Breast epithelium (tissue), 4 donors: ENCODE results near the gene ERF. TPM values are rescaled to one million over a fixed set of nuclear protein-coding genes. Genes with fewer than 3 reads are reported as not detected.
A peak's percentile ranks its signal among the peaks of the same experiment; 100 is the strongest.

Experiments
- DNase-seq, 2 donors: peaks; one replicate each; pipeline ENCODE4 v3.0.0-alpha.2; 2019; ENCODE audit warnings: low spot score in 2 of 2
- H3K27ac ChIP-seq, 2 donors: fragments of 200-600 bp; sonication (generic) in 1 of 2; one replicate each; pipeline ENCODE4 v1.5.1; 2016 to 2019; ENCODE audit warnings: mild to moderate bottlenecking in 1 of 2
- H3K27me3 ChIP-seq, 2 donors: fragments of 200-600 bp; sonication (generic) in 1 of 2; one replicate each; pipeline versions ENCODE4 v1.5.1 to v1.6.0; 2017 to 2019; ENCODE audit warnings: control low read depth in 1 of 2, mild to moderate bottlenecking in 1 of 2
- H3K36me3 ChIP-seq: fragments of 200-600 bp; one replicate; pipeline ENCODE4 v1.5.1; 2019
- H3K4me1 ChIP-seq, 2 donors: fragments of 200-600 bp; sonication (generic); one replicate each; pipeline ENCODE4 v1.5.1; 2016 to 2019; ENCODE audit warnings: control low read depth in 1 of 2
- H3K4me3 ChIP-seq, 3 donors: fragments of 200-600 bp; sonication (generic); 1 replicate in 2 of 3; 2 replicates in 1 of 3; pipeline ENCODE4 v1.5.1; 2016 to 2019; ENCODE audit warnings: mild to moderate bottlenecking in 3 of 3, moderate library complexity in 2 of 3
- H3K9me3 ChIP-seq, 2 donors: fragments of 200-600 bp; sonication (generic) in 1 of 2; one replicate each; pipeline ENCODE4 v1.5.1; 2016 to 2019; ENCODE audit warnings: control low read depth in 1 of 2
- POLR2A ChIP-seq: fragments of 450-650 bp; IDR thresholded peaks from one replicate; pipeline ENCODE4 v1.6.1; 2016; ENCODE audit warnings: antibody characterized with exemption, mild to moderate bottlenecking, moderate library complexity
- POLR2AphosphoS5 ChIP-seq, 3 donors: sonication (generic); formaldehyde crosslinking; IDR thresholded peaks; one replicate each; pipeline ENCODE4 v1.6.1; 2017; ENCODE audit warnings: antibody characterized with exemption in 3 of 3
- intact Hi-C: fragments of 100-400 bp; cut with DNase I; formaldehyde crosslinking; loops from one replicate; pipeline ENCODE4 v1.15.1; 2023; ENCODE audit warnings: low total_unique reads
- total RNA-seq, 3 donors: library from RNA; depleted of rRNA; stranded (reverse); fragments of >200 nt; gene quantifications; one replicate each; pipeline ENCODE4 v1.1.0, GENCODE V29; 2016
- TF ChIP-seq, protein P1 (sequence below), 3 donors: fragments of 450-650 bp; IDR thresholded peaks; one replicate each; pipeline ENCODE4 v1.5.1; 2016 to 2017; ENCODE audit warnings: antibody characterized with exemption in 3 of 3, mild to moderate bottlenecking in 3 of 3, moderate library complexity in 3 of 3

Gene ERF
- 10 to 100 TPM; 11.4 to 38.6 (median 24.3) TPM for total RNA-seq

DNA sequence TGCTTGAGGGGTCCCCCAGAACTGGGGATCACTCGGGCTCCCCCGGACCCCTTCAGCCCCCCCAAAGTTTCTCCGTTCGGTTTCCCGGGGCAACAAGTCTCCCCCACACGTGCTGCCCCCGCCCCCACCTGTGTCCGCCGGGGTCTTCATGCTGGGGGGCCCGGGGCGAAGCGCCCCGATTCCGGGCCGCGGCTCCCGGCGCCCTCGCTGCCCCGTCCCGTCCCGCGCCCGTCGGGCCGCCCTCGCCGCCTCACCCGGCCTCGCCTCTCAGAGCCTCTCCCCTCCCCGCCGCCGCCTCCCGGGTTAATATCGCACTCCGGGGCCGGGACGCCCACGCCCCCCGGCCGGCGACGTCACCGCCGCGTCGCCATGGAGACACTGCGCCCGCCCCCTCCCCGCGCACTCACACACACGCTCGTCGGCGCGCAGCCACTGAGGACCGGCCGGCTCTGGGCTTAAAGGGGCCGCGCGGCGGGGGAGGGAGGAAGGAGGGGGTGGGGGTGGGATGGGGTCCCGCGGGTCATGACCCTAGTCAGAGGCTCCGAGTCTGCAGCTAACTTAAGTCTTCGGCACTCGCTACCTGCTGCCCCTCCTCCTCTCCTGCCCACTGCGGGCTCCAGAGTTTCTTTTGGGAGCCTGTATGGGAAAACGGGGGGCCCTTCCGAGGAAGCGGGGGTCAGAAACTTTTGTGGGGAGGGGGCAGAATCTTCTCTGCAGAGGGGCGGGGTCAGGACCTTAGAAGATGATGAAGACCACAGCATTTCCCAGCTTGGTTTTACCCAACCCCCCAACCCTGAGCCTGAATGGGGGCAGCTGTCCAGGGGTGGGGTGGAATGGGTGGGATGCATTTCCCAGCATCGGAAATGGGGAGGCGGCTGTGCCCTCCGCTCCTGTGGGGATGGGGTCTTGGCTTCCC lies at the start of gene ERF:
Gene ERF (minus strand): TSS at position 279 of the 916 bp plus-strand sequence. CDS start 129 bp downstream, at position 150.
- Histone ChIP-seq H3K27ac (peak within 1 kb of the TSS; percentile 100), H3K4me3 (peak within 1 kb of the TSS; percentile 88 to 99 (median 98)), H3K27me3 (no peaks in the 10 kb centered on the region), H3K4me1 (peaks cover 18 to 27% of the 10 kb centered on the region in 2 donors), H3K36me3 (no peaks in the 10 kb centered on the region), H3K9me3 (no peaks in the 10 kb centered on the region)
- TF ChIP-seq POLR2AphosphoS5 (IDR thresholded peaks at IDR 0.05) (peak; percentile 74 to 96 (median 95)), POLR2A (peak; percentile 47)
- TF ChIP-seq, protein P1, sequence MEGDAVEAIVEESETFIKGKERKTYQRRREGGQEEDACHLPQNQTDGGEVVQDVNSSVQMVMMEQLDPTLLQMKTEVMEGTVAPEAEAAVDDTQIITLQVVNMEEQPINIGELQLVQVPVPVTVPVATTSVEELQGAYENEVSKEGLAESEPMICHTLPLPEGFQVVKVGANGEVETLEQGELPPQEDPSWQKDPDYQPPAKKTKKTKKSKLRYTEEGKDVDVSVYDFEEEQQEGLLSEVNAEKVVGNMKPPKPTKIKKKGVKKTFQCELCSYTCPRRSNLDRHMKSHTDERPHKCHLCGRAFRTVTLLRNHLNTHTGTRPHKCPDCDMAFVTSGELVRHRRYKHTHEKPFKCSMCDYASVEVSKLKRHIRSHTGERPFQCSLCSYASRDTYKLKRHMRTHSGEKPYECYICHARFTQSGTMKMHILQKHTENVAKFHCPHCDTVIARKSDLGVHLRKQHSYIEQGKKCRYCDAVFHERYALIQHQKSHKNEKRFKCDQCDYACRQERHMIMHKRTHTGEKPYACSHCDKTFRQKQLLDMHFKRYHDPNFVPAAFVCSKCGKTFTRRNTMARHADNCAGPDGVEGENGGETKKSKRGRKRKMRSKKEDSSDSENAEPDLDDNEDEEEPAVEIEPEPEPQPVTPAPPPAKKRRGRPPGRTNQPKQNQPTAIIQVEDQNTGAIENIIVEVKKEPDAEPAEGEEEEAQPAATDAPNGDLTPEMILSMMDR (IDR thresholded peaks at IDR 0.05) = no peak
- DNase-seq = peak; percentile 94 to 95
- intact Hi-C loops = no loop called here

DNA sequence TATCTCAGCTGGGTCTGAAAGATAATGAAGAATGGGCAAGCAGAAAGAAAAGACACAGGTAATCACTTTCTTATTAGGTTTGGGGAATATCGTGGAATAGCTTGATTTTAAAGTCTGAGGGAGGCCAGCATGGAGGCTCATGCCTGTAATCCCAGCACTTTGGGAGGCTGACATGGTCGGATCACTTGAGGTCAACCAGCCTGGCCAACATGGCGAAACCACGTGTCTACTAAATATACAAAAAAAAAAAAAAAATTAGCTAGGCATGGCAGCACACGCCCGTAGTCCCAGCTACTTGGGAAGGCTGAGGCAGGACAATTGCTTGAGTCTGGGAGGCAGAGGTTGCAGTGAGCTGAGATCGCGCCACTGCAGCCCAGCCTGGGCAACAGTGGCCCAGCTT lies 48.9 kb upstream of the ERF start:
- Histone ChIP-seq H3K4me1 (peaks cover 3 to 6% of the 10 kb centered on the region in 2 donors), H3K27ac (no peak overlapping the region), H3K36me3 (no peaks in the 10 kb centered on the region), H3K27me3 (no peaks in the 10 kb centered on the region), H3K4me3 (no peak overlapping the region), H3K9me3 (no peaks in the 10 kb centered on the region)
- intact Hi-C loops = no loop called here
- DNase-seq = no peak
- no peak for TF ChIP-seq POLR2AphosphoS5 (IDR thresholded peaks at IDR 0.05)
- TF ChIP-seq, protein P1 (IDR thresholded peaks at IDR 0.05) = no peak
- TF ChIP-seq POLR2A = no peak

DNA sequence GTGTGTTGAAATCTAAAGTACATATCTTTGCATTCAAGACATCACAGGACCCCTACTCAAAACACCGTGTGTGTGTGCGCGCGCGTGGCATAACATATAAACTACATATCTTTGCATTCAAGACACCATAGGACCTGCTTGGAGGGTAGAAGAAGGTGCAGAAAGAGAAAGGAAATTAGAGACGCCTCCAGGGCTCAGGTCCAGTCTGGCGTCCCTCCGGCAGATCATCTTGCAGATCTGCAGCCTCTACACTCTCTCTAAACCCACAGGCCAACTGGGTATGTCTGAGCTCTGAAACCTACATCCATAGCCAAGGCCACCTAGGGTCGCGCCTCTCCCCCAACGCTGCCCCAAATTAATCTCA lies 48.2 kb upstream of the ERF start:
- Histone ChIP-seq H3K9me3 (no peaks in the 10 kb centered on the region), H3K4me1 (peaks cover 3 to 6% of the 10 kb centered on the region in 2 donors), H3K27ac (peak overlapping the region in 1 of 2 donors; percentile 73), H3K36me3 (no peaks in the 10 kb centered on the region), H3K27me3 (no peaks in the 10 kb centered on the region), H3K4me3 (peak overlapping the region in 2 of 3 donors; percentile 69 to 76)
- TF ChIP-seq POLR2A (no peak), POLR2AphosphoS5 (IDR thresholded peaks at IDR 0.05) (no peak)
- TF ChIP-seq, protein P1 (IDR thresholded peaks at IDR 0.05) = no peak
- no peak for DNase-seq
- intact Hi-C loops = no loop called here

DNA sequence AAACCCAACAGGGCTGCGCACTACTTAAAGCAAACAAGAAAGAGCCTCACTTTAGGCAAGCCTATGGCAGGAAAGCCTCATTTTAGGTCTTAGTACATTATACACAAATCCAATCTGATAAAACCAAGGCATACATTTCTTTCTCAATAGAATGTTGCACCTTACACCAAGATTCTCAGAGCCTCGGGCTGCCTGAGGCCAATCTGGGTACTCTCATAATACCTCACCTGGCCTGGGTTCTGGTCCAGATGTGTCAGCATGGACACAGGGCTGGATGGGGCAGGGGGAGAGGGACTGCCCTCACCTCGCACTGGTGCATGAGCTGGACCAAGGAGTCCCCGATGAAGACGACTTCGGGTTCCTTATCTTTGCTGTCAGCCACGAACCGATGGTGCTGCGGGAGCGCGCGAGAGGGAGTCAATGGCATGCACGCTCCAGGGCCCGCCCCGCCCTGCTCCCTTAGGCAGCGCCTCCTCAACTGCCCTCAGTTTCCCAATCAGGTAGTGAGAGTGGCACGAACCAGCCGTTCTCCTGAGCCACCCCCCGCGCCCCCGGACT lies 46.8 kb upstream of the ERF start, which contains the start of gene PRR19:
Gene PRR19 (plus strand): TSS at position 487 of the 558 bp plus-strand sequence. CDS start 7,453 bp downstream, outside the sequence.
- H3K36me3 ChIP-seq = no peaks in the 10 kb centered on the region
- peaks cover 3 to 6% of the 10 kb centered on the region in 2 donors for H3K4me1 ChIP-seq
- H3K4me3 ChIP-seq = peak within 1 kb of the TSS; percentile 38 to 76 (median 69)
- intact Hi-C loops = no loop called here
- DNase-seq = no peak
- H3K27ac ChIP-seq = peak within 1 kb of the TSS; percentile 54 to 73
- no peak for TF ChIP-seq POLR2AphosphoS5 (IDR thresholded peaks at IDR 0.05)
- TF ChIP-seq, protein P1 (IDR thresholded peaks at IDR 0.05) = no peak
- no peak for TF ChIP-seq POLR2A
- H3K27me3 ChIP-seq = no peaks in the 10 kb centered on the region
- H3K9me3 ChIP-seq = no peaks in the 10 kb centered on the region

DNA sequence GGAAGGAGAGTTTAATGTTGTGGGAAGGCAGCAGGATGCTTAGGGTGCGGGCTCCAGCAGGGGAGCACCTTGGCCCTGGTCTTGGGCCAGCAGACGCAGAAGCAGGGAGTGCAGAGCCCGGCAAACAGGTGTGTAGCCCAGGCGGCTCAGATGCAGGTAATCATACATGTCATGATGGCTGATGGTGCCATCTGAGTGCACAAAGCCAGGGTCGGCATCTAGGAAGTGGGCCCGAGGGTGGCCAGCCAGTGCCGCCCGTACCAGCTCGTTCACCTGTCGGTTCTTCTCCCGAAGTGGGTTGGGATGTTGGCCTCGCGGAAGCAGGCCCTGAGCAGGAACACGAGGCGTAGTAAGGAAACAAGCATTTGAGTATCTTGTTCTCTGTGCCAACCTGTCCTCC lies 42.1 kb upstream of the ERF start:
- DNase-seq = no peak
- Histone ChIP-seq H3K27me3 (no peaks in the 10 kb centered on the region), H3K4me3 (no peak overlapping the region), H3K4me1 (no peaks in the 10 kb centered on the region), H3K36me3 (no peaks in the 10 kb centered on the region), H3K9me3 (no peaks in the 10 kb centered on the region), H3K27ac (no peak overlapping the region)
- TF ChIP-seq POLR2AphosphoS5 (IDR thresholded peaks at IDR 0.05) = no peak
- no peak for TF ChIP-seq POLR2A
- TF ChIP-seq, protein P1 (IDR thresholded peaks at IDR 0.05) = no peak
- intact Hi-C loops = no loop called here
